Gastroesophageal sphincter (tissue), 4 donors: ENCODE data around the gene ADGRL2. TPM values are rescaled to one million over a fixed set of nuclear protein-coding genes. Genes with fewer than 3 reads are reported as not detected.

Source experiments
- ATAC-seq: fragments of 150-250 bp; one replicate; pipeline ENCODE4 v1.9.1; 2016; ENCODE audit warnings: mild to moderate bottlenecking, moderate library complexity
- H3K27ac ChIP-seq, 4 donors: fragments of 200-600 bp; sonication (generic) in 3 of 4; 1 replicate in 3 of 4; 2 replicates in 1 of 4; pipeline ENCODE4 v1.5.1; 2016 to 2019
- H3K27me3 ChIP-seq: fragments of 200-600 bp; sonication (generic); one replicate; pipeline ENCODE4 v1.5.1; 2019
- H3K36me3 ChIP-seq, 2 donors: fragments of 200-600 bp; sonication (generic); one replicate each; pipeline ENCODE4 v1.5.1; 2019; ENCODE audit warnings: control low read depth in 1 of 2
- H3K4me1 ChIP-seq, 3 donors: fragments of 200-600 bp; sonication (generic); 1 replicate in 2 of 3; 2 replicates in 1 of 3; pipeline ENCODE4 v1.5.1; 2016 to 2019; ENCODE audit warnings: control low read depth in 2 of 3
- H3K4me3 ChIP-seq, 2 donors: fragments of 200-600 bp; sonication (generic); one replicate each; pipeline ENCODE4 v1.5.1; 2019; ENCODE audit warnings: mild to moderate bottlenecking in 1 of 2, moderate library complexity in 1 of 2
- H3K9me3 ChIP-seq, 3 donors: fragments of 200-600 bp; sonication (generic); one replicate each; pipeline ENCODE4 v1.5.1; 2017 to 2019; ENCODE audit warnings: control low read depth in 2 of 3
- CTCF ChIP-seq, 4 experiments: fragments of 200-600 bp in 2 of 4; fragments of 450-650 bp in 2 of 4; sonication (generic) in 1 of 4; IDR thresholded peaks; one replicate each; pipeline ENCODE4 v1.5.1; 2017 to 2019; ENCODE audit warnings: antibody characterized with exemption in 4 of 4, mild to moderate bottlenecking in 2 of 4, moderate library complexity in 2 of 4
- EP300 ChIP-seq: sonication (generic); formaldehyde crosslinking; IDR thresholded peaks from one replicate; pipeline ENCODE4 v1.6.1; 2017; ENCODE audit warnings: antibody characterized with exemption, mild to moderate bottlenecking
- POLR2A ChIP-seq, 2 donors: fragments of 450-650 bp; IDR thresholded peaks; one replicate each; pipeline ENCODE4 v1.6.1; 2017; ENCODE audit warnings: antibody characterized with exemption in 2 of 2, mild to moderate bottlenecking in 2 of 2, moderate library complexity in 1 of 2
- POLR2AphosphoS5 ChIP-seq: sonication (generic); formaldehyde crosslinking; IDR thresholded peaks from one replicate; pipeline ENCODE4 v1.6.1; 2017; ENCODE audit warnings: antibody characterized with exemption
- WGBS, 2 donors: methylation state at CpG; one replicate each; pipeline ENCODE4 v1.1.5; 2018; ENCODE audit warnings: low coverage in 1 of 2; 5-methylcytosine and 5-hydroxymethylcytosine counted together
- total RNA-seq, 4 donors: library from RNA; depleted of rRNA; stranded (reverse); fragments of >200 nt; gene quantifications; one replicate each; pipeline ENCODE4 v1.1.0, GENCODE V29; 2016

ADGRL2 gene
- total RNA-seq, 4 donors from 2014 or later = 68.9 to 141 (median 83.8) TPM

DNA sequence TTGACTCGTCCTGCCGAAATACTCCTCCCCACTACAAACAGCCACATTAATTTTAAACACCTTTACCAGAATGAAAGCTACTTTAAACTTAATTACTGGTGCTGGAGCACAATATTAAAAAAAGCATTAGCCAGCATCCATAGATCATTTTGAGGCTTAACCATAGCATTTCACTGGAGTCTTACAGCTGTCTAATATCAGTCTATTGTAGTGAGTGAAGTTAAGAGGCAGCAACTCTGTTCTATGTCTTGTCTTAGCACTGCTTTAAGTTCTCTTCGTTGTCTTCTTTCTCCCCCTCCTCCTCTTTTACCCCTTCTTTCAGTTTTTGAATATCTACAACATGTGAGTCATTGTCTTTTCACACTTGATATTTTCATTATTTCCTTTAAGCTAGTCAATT, 49.3 kb downstream of the ADGRL2 start:
- no peaks in the 10 kb centered on the region for H3K27me3 ChIP-seq
- TF ChIP-seq POLR2AphosphoS5 (no peak), EP300 (no peak), CTCF (IDR thresholded peaks at IDR 0.05) (no peak), POLR2A (IDR thresholded peaks at IDR 0.05) (no peak)
- no peaks in the 10 kb centered on the region for H3K9me3 ChIP-seq
- peaks cover 0 to 30% (median 0%) of the 10 kb centered on the region in 3 donors for H3K4me1 ChIP-seq
- 71 to 81% methylated on average over 3 of the region's 3 CpGs for WGBS, 2 donors
- ATAC-seq = no peak
- H3K4me3 ChIP-seq = no peak overlapping the region
- no peak overlapping the region for H3K27ac ChIP-seq
- H3K36me3 ChIP-seq = no peaks in the 10 kb centered on the region

- H3K9me3 ChIP-seq = no peaks in the 10 kb centered on the region
- no peak for ATAC-seq
- TF ChIP-seq POLR2AphosphoS5 (no peak), CTCF (IDR thresholded peaks at IDR 0.05) (no peak), EP300 (no peak), POLR2A (IDR thresholded peaks at IDR 0.05) (no peak)
- H3K4me1 ChIP-seq = peaks cover 0 to 30% (median 0%) of the 10 kb centered on the region in 3 donors
- no peak overlapping the region for H3K27ac ChIP-seq
- no peaks in the 10 kb centered on the region for H3K27me3 ChIP-seq
- H3K4me3 ChIP-seq = no peak overlapping the region
- no peaks in the 10 kb centered on the region for H3K36me3 ChIP-seq
Measured at GRCh38 chr1:81850495-81850894, 49.8 kb downstream of the ADGRL2 start.

- Histone ChIP-seq H3K36me3 (no peaks in the 10 kb centered on the region), H3K4me1 (peaks cover 0 to 34% (median 0%) of the 10 kb centered on the region in 3 donors)
Measured at GRCh38 chr1:81851217-81851616, 50.5 kb downstream of the ADGRL2 start.

DNA sequence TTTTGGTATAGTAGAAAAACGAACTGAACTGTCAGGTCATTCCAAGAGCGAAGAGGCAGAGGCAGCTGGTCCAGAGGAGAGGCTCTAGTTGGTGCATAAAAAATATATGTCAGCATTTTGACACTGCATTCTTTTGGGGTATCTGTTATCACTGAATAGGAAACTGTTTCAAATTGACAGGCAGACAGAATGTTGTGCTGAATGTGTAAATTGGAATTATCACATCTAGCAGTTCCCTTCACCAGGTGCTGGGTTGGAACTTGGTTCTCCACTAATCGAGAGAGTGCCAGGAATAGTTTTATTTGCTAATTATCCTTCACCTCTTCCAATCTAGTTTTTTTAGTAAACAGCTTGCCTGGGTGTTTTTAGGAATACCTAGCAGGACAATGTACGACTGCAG, 52.2 kb downstream of the ADGRL2 start:
- TF ChIP-seq POLR2A (IDR thresholded peaks at IDR 0.05) (no peak), EP300 (no peak), POLR2AphosphoS5 (no peak), CTCF (IDR thresholded peaks at IDR 0.05) (no peak)
- no peak overlapping the region for H3K4me3 ChIP-seq
- H3K36me3 ChIP-seq = no peaks in the 10 kb centered on the region
- 70 to 73% methylated on average over 3 to 4 of the region's 4 CpGs for WGBS, 2 donors
- no peaks in the 10 kb centered on the region for H3K27me3 ChIP-seq
- no peak for ATAC-seq
- no peak overlapping the region for H3K27ac ChIP-seq
- peaks cover 0 to 34% (median 0%) of the 10 kb centered on the region in 3 donors for H3K4me1 ChIP-seq
- no peaks in the 10 kb centered on the region for H3K9me3 ChIP-seq

More at GRCh38 chr1:81851217-81851616, 50.5 kb downstream of the ADGRL2 start:
- Histone ChIP-seq H3K9me3 (no peaks in the 10 kb centered on the region), H3K27me3 (no peaks in the 10 kb centered on the region), H3K27ac (no peak overlapping the region), H3K4me3 (no peak overlapping the region)
- no peak for TF ChIP-seq POLR2AphosphoS5
- no peak for TF ChIP-seq POLR2A (IDR thresholded peaks at IDR 0.05)
- TF ChIP-seq EP300 = no peak
- TF ChIP-seq CTCF (IDR thresholded peaks at IDR 0.05) = no peak
- no peak for ATAC-seq
- 77 to 98% methylated on average over 2 of the region's 2 CpGs for WGBS, 2 donors

- Histone ChIP-seq H3K4me3 (no peak overlapping the region), H3K27ac (no peak overlapping the region)
- 0 to 7% methylated on average over 1 of the region's 1 CpG for WGBS, 2 donors
Measured at GRCh38 chr1:81867235-81867634, 66.5 kb downstream of the ADGRL2 start.

More at GRCh38 chr1:81867235-81867634, 66.5 kb downstream of the ADGRL2 start:
- ATAC-seq = no peak
- H3K36me3 ChIP-seq = no peaks in the 10 kb centered on the region
- TF ChIP-seq EP300 (no peak), POLR2A (IDR thresholded peaks at IDR 0.05) (no peak), CTCF (IDR thresholded peaks at IDR 0.05) (no peak), POLR2AphosphoS5 (no peak)
- no peaks in the 10 kb centered on the region for H3K27me3 ChIP-seq
- peaks cover 0 to 26% (median 4%) of the 10 kb centered on the region in 3 donors for H3K4me1 ChIP-seq
- no peaks in the 10 kb centered on the region for H3K9me3 ChIP-seq
